ENCODE data around the gene RTN4IP1.
A peak's percentile ranks its signal among the peaks of the same experiment; 100 is the strongest.
"Not testable (repeated sequence)": the region's sequence is repeated elsewhere in the genome, so short reads cannot be mapped to it uniquely, and the experiment has no call there.

Gene RTN4IP1

DNA sequence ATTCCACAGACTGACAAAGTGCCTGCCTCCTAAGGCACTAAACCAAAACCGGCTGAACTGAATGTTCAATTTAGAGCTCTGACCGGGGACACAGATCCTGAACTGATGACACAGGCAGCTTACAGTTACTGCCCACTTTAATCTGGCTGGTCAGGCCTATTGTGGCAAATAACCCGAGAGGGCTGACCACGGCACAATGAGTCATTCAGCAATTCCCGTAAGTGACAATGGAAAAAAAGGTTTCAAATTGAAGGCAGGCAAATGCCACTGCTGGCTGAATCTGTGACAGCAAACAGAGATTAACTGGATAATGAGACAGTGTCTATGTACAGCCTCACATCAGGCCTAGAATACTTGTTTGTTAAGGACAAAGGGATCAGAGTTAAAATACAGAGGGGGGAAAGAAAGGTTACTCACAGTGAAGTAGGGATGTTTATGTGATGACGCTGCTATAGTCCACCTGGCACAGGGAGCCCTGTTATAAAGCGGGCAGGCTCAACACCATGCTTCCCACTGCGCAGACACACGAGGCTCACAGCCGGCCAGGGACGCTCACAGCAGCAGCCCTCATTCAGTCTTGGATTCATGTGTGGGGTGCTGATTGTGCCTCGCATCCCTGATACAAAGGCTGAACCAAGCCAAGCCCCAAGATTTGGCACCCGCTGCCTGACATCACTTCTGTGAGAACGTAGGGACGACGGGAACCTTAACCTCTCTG, 54.4 kb downstream of the RTN4IP1 start:
- DNase-seq = peak; percentile 62

- no peak for DNase-seq
These were observed 56.3 kb downstream of the RTN4IP1 start for GRCh38 chr6:106572875-106573585.

- no peak for DNase-seq
These were observed 56.9 kb downstream of the RTN4IP1 start for GRCh38 chr6:106572436-106572835.

DNA sequence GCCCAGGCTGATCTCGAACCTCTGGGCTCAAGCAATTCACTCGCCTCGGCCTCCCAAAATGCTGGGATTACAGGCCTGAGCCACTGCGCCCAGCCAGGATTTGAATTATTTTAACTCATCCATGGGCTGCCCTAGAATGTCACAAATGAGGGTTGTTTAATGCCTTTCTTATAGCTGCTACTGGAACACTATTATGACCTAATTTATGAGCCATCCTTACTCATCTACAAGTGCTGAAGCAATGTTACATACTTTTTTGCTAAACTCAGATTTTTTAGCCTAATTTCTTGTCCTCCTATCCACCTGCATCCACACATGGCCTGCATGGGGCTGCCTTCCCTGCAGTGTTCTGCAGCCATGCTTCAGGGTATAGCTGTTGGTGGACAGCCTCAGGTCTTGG, 59.9 kb downstream of the RTN4IP1 start:
- DNase-seq = peak; percentile 30

DNA sequence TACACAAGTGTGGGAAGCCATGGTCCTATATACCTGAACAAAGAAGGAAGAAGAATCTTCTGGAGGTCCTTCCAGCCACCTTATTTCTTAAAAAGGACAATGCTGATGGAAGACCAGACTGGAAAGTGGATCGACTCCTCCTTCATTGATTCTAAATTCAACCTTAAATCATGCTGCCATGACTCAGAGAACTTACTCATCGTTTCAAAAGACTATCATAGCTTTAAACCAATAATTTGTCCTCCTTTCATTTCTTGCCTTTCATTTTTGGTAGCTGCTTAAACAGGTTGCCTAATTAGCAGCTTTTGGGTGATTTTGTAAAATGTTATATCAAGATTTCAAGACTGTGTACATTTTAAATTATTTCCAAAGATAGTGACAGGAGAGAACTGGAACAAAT, 60.8 kb downstream of the RTN4IP1 start:
- DNase-seq = peak; percentile 25

GRCh38 chr6:106564476-106564875, 64.8 kb downstream of the RTN4IP1 start:
- DNase-seq = no peak

- no peak for DNase-seq
These were observed 65.7 kb downstream of the RTN4IP1 start for GRCh38 chr6:106563614-106564013.

DNA sequence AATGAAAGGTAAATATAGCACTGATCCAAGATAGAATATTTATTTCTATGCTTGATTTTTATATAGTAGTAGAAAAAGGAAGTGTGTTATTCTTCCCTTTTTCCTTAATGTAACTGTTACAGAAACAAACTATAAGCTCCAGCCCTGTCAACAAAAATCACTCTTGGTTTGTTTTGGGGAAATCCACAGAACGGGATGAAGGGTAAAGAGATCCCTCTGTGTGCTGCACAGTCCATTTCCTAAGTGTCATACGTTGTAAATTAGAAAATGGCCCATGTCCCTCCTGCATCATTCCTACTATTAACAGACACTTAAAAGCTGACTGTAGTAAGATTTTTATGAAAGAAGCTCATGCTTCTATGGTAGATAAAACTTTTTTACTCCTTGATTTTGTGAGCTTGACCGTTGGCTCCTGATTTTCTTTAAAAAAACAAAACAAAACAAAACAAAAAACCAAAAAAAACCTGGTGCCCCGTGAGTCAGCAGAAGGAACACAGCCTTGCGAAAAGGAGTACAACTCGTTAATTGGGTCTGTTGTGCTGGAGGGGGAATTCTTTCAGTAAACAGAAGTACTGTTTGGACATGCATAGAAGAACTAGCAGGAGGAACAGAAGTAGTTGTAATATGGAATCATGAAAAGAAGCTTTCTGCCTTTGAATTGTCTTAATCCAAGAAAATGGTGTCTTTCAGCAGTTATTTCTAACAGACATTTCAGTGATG, 67.5 kb downstream of the RTN4IP1 start:
- DNase-seq = no peak

- DNase-seq = peak; percentile 61
These were observed 68.2 kb downstream of the RTN4IP1 start for GRCh38 chr6:106560996-106561685.

DNA sequence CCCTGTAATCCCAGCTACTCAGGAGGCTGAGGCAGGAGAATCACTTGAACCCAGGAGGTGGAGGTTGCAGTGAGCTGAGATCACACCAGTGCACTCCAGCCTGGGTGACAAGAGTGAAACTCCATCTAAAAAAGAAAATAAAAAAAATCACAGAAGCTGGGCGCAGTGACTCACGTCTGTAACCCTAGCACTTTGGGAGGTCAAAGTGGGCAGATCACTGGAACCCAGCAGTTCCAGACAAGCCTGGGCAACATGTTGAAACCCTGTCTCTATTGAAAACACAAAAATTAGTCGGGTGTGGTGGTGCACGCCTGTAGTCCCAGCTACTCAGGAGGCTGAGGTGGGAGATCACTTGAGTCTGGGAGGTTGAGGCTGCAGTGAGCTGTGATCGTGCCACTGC, 69.6 kb downstream of the RTN4IP1 start:
- DNase-seq = not testable (repeated sequence)

DNA sequence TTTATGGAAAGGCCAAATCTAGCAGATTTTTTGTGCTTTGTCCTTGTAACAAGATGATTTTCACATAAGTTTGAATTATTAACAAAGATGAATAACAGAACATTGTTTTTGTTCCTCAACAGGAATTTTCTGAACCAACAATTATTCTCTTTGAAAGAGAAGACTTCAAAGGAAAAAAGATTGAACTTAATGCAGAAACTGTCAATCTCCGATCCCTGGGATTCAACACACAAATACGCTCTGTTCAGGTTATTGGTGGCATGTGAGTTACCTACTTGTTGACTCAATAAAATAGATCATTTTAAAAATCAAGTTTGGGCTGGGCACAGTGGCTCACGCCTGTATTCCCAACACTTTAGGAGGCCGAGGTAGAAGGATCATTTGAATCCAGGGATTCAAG, 70.9 kb downstream of the RTN4IP1 start:
- DNase-seq = no peak

GRCh38 chr6:106557837-106558236, 71.5 kb downstream of the RTN4IP1 start:
- DNase-seq = no peak

DNA sequence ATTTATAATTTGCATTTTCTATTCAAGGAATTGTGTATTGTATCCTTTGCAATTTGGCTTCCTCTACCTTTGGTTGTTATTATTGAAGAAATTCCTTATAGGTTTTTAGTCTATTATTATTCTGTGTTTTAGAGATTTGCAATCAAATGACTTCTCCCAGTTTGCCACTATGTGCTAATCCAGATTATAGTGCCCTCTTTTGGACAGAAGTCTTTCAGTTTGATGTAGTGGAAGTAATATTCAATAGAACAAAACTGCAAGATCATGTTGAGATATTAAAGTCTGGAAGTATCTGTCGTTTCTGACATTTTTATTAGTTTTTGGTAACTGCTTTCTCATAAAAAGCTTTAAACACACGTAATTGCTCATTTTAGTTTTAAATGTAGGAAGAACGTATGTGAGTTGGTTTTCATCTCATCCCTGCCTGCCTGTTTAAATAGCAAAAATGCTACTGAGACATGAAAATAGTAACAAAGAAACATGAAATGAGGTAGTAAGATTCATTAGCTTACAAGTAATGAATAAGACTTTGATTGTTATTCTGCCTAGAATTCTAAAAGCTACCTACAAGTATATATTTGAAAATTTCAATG, 72.8 kb downstream of the RTN4IP1 start:
- DNase-seq = peak; percentile 40

- no peak for DNase-seq
These were observed 73.5 kb downstream of the RTN4IP1 start for GRCh38 chr6:106555767-106556166.

- DNase-seq = no peak
These were observed 75.9 kb downstream of the RTN4IP1 start for GRCh38 chr6:106553440-106553839.

- no peak for DNase-seq
These were observed 78.1 kb downstream of the RTN4IP1 start for GRCh38 chr6:106551155-106551554.

DNA sequence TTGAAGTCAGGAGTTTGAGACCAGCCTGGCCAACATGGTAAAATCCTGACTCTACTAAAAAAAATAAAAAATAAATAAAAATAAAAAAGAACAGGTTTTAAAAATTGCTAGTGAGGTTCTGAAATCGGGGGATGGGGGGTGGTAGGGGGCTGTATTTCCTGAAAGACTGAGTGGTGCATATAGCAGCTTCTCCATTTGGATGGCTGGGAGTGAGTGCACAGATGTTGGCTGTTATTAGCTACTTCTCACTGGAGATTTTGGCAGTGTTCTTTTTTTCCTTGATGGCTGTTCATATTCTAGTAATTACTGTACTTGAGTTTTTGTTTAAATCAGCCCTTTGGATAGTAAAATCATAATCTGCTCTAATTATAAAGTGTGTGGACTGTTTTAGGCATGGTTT, 79.8 kb downstream of the RTN4IP1 start:
- DNase-seq = no peak

DNA sequence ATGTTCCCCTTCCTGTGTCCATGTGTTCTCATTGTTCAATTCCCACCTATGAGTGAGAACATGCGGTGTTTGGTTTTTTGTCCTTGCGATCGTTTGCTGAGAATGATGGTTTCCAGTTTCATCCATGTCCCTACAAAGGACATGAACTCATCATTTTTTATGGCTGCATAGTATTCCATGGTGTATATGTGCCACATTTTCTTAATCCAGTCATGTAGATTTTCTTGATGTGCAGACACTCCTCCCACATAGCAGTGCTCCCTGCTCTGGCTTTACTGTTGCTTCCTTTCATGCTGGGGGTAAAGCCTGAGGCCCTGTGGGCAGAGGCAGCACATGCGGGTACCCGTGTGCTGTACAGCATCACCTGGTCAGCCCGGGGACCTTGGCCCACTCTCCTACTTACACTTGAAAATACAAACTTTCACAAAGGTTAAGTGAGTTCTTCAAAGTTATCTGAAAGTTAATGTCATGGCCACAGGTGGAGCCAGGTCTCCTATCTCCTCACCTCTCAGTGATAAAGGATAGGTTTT, 80.3 kb downstream of the RTN4IP1 start:
- DNase-seq = not testable (repeated sequence)

- peak; percentile 85 for DNase-seq
These were observed 81.5 kb downstream of the RTN4IP1 start for GRCh38 chr6:106547601-106548453.

- DNase-seq = peak; percentile 88
These were observed 82.4 kb downstream of the RTN4IP1 start for GRCh38 chr6:106546691-106547414.

GRCh38 chr6:106546261-106546690, 83.0 kb downstream of the RTN4IP1 start:
- DNase-seq = peak; percentile 65
